ENCODE data around the gene IGFL1. TPM values are rescaled to one million over a fixed set of nuclear protein-coding genes. Genes with fewer than 3 reads are reported as not detected.

Gene IGFL1
- total and polyA plus RNA-seq, 2 of the 4 experiments (the other 2 are of a cell fraction) = not detected

DNA sequence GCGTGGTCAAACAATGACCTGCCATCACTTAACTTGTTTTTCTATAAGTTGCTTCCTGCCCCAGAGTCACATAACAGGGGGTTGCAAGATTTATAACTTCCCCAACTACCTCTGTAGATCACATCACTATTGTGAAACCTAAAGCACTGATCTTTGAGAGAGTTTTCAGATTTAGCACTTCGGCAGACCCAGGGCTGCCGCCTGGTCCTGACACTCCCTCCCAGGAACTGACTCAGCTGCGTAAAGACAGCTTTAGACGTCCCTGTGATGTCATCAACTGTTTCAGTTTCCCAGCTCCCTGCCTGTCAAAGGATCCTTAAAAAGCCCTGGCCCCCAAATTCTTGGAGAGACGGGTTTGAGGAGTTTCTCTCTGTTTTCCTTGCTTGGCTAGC lies 48.2 kb upstream of the IGFL1 start:
- no TSS peak for BruUV-seq (replicated peaks)
- ATAC-seq (ENCODE audit: low read depth) = no peak
- no peak overlapping the region for H3K27ac ChIP-seq (ENCODE audit: insufficient read depth, low read length)

More for the DNA sequence above, 48.2 kb upstream of the IGFL1 start:
- Histone ChIP-seq H4K5ac (ENCODE audit: low read depth, low read length) (no peak overlapping the region), H2BK20ac (ENCODE audit: low read depth, low read length) (no peak overlapping the region), H2BK15ac (ENCODE audit: low read depth, low read length) (no peak overlapping the region), H2BK120ac (ENCODE audit: low read depth, low read length) (no peak overlapping the region), H3K23ac (ENCODE audit: low read depth, low read length) (no peak overlapping the region), H3K36me3 (ENCODE audit: control insufficient read depth, insufficient read depth, low read length) (no peaks in the 10 kb centered on the region), H3K14ac (replicated peaks; ENCODE audit: low read depth, low read length) (no peak overlapping the region), H4K91ac (ENCODE audit: insufficient read depth, low read depth, low read length) (no peak overlapping the region), H3K56ac (ENCODE audit: extremely low read depth, insufficient read depth, low read length) (no peak overlapping the region), H2AFZ (replicated peaks; ENCODE audit: low read length, poor library complexity) (no peak overlapping the region), H3K18ac (ENCODE audit: low read depth, low read length) (no peak overlapping the region), H3K4me3 (ENCODE audit: insufficient read depth, low read depth, low read length) (no peak overlapping the region), H3K4me2 (ENCODE audit: low read depth, low read length) (no peak overlapping the region), H3K9me3 (ENCODE audit: control insufficient read depth, insufficient read depth, low read length) (peaks cover 2% of the 10 kb centered on the region; the same call in 1 of the 2 replicates), H3K4ac (ENCODE audit: low read depth, low read length) (no peak overlapping the region), H2AK5ac (ENCODE audit: low read depth, low read length) (no peak overlapping the region), H2BK5ac (ENCODE audit: low read depth, low read length, poor library complexity, severe bottlenecking) (no peak overlapping the region), H3K9me1 (ENCODE audit: insufficient read depth, low read length) (no peaks in the 10 kb centered on the region), H3K4me1 (ENCODE audit: control insufficient read depth, insufficient read depth, low read length) (no peaks in the 10 kb centered on the region), H3K9ac (ENCODE audit: low read depth, low read length) (no peak overlapping the region), H4K20me1 (ENCODE audit: insufficient read depth, low read length) (no peaks in the 10 kb centered on the region), H2AK9ac (replicated peaks; ENCODE audit: low read depth, low read length, poor library complexity) (no peak overlapping the region), H4K8ac (ENCODE audit: low read depth in 2 of 2, low read length in 2 of 2) (no peak overlapping the region), H3K27me3 (ENCODE audit: control insufficient read depth, insufficient read depth, low read length) (peaks cover 33% of the 10 kb centered on the region), H3K79me1 (ENCODE audit: low read depth in 1 of 2, low read length in 2 of 2) (no peaks in the 10 kb centered on the region)
- intact Hi-C loops (cut with micrococcal nuclease) (no loop called here), dilution Hi-C loops (cut with HindIII; ENCODE audit: low sequenced_read_pairs, unreplicated experiment) (no loop called here), in situ Hi-C loops (cut with MboI; ENCODE audit: low sequenced_read_pairs) (no loop called here)
- TF ChIP-seq RFX5 (IDR thresholded peaks at IDR 0.05; ENCODE audit: low read depth, low read length) (no peak), SMC3 (IDR thresholded peaks at IDR 0.05; ENCODE audit: low read depth, low read length) (no peak), BHLHE40 (IDR thresholded peaks at IDR 0.05; ENCODE audit: low read depth, low read length) (no peak), MAFK (IDR thresholded peaks at IDR 0.05; ENCODE audit: low read depth, low read length) (no peak), POLR2A (IDR thresholded peaks at IDR 0.05; ENCODE audit: low read depth, low read length) (no peak), CEBPB (IDR thresholded peaks at IDR 0.05; ENCODE audit: low read depth, low read length) (no peak), RAD21 (IDR thresholded peaks at IDR 0.05; ENCODE audit: low read length) (no peak), FOS (IDR thresholded peaks at IDR 0.05; ENCODE audit: low read depth, low read length) (no peak), RCOR1 (IDR thresholded peaks at IDR 0.05; ENCODE audit: insufficient replicate concordance, low read length) (no peak), NFE2L2 (IDR thresholded peaks at IDR 0.05; ENCODE audit: low read depth, low read length) (no peak), MAZ (IDR thresholded peaks at IDR 0.05; ENCODE audit: borderline replicate concordance, low read depth, low read length) (no peak), MXI1 (IDR thresholded peaks at IDR 0.05; ENCODE audit: borderline replicate concordance, low read depth, low read length) (no peak)
- TF ChIP-seq, protein P1, sequence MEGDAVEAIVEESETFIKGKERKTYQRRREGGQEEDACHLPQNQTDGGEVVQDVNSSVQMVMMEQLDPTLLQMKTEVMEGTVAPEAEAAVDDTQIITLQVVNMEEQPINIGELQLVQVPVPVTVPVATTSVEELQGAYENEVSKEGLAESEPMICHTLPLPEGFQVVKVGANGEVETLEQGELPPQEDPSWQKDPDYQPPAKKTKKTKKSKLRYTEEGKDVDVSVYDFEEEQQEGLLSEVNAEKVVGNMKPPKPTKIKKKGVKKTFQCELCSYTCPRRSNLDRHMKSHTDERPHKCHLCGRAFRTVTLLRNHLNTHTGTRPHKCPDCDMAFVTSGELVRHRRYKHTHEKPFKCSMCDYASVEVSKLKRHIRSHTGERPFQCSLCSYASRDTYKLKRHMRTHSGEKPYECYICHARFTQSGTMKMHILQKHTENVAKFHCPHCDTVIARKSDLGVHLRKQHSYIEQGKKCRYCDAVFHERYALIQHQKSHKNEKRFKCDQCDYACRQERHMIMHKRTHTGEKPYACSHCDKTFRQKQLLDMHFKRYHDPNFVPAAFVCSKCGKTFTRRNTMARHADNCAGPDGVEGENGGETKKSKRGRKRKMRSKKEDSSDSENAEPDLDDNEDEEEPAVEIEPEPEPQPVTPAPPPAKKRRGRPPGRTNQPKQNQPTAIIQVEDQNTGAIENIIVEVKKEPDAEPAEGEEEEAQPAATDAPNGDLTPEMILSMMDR (conservative IDR thresholded peaks at IDR 0.05; ENCODE audit: low read depth, low read length) = no peak
- TF ChIP-seq, protein P2, sequence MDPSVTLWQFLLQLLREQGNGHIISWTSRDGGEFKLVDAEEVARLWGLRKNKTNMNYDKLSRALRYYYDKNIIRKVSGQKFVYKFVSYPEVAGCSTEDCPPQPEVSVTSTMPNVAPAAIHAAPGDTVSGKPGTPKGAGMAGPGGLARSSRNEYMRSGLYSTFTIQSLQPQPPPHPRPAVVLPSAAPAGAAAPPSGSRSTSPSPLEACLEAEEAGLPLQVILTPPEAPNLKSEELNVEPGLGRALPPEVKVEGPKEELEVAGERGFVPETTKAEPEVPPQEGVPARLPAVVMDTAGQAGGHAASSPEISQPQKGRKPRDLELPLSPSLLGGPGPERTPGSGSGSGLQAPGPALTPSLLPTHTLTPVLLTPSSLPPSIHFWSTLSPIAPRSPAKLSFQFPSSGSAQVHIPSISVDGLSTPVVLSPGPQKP (IDR thresholded peaks at IDR 0.05; ENCODE audit: borderline replicate concordance, low read depth, low read length) = no peak
- TF ChIP-seq, protein P3, sequence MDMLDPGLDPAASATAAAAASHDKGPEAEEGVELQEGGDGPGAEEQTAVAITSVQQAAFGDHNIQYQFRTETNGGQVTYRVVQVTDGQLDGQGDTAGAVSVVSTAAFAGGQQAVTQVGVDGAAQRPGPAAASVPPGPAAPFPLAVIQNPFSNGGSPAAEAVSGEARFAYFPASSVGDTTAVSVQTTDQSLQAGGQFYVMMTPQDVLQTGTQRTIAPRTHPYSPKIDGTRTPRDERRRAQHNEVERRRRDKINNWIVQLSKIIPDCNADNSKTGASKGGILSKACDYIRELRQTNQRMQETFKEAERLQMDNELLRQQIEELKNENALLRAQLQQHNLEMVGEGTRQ (IDR thresholded peaks at IDR 0.05; ENCODE audit: low read depth, low read length) = no peak
- peak; percentile 28 for DNase-seq
- CTCF ChIA-PET = no interaction called here
- no CpG with 5 or more reads among the region's 6 CpGs for WGBS, 2 experiments (ENCODE audit: extremely low coverage in 2 of 2, insufficient read length in 1 of 2)
- POLR2A ChIA-PET (ENCODE audit: unreplicated experiment) = no interaction called here
